HG03460 (cell line): ENCODE results near the gene GATM.

Source experiments
- ATAC-seq: cut with Tn5 transposase; IDR thresholded peaks from one replicate; pipeline ENCODE4 v1.9.1; 2021; ENCODE audit not compliant: unreplicated experiment

GATM gene

GRCh38 chr15:45378149-45378912 lies at the start of gene GATM:
Gene GATM (minus strand): TSS chr15:45378544. CDS start chr15:45378453, 91 bp downstream.
- ATAC-seq, result peak; percentile 88

GRCh38 chr15:45427085-45427484 lies 48.7 kb upstream of the GATM start:
- no peak for ATAC-seq

GRCh38 chr15:45425135-45425534 lies 46.8 kb upstream of the GATM start:
- no peak for ATAC-seq

- no peak for ATAC-seq
Observed at GRCh38 chr15:45424429-45424828, 46.1 kb upstream of the GATM start.

GRCh38 chr15:45417303-45417950 lies 39.1 kb upstream of the GATM start:
- no peak for ATAC-seq

- no peak for ATAC-seq
Observed at GRCh38 chr15:45414215-45414885, 36.0 kb upstream of the GATM start.

DNA sequence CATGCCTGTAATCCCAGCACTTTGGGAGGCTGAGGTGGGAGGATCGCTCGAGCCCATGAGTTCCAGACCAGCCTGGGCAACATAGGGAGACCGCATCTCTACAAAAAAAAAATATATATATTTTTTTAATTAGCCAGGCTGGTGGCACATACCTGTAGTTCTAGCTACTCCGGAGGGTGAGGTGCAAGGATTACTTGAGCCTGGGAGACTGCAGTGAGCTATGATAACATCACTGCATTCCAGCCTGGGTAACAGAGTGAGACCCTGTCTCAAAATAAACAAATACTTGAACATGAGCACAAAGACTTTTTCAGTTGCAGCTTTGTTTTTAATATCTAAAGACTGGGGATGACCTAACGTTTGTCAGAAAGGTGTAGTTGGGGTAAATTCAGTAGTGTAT lies 31.3 kb upstream of the GATM start:
- no peak for ATAC-seq

DNA sequence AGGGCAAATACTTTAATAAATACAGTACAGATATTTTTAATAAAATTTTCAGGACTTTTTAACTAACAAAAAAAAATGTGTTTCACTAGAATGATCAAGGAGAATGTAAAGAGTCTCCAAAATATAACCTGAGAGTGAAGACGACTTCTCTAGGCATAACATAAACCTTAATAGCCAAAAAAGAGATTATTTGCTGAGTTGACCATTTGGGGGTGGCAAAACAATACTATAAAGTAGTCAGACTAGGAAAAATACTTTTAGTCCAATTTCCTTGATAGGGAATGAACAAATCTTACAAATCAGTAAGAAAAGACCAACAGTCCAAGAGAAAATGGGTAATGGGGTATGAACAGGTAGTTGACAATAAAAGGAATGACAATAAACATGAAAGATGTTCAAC lies 29.4 kb upstream of the GATM start:
- ATAC-seq, result no peak

GRCh38 chr15:45402955-45403877 lies 24.9 kb upstream of the GATM start:
- peak; percentile 33 for ATAC-seq

GRCh38 chr15:45402162-45402954 lies 24.0 kb upstream of the GATM start:
- peak; percentile 84 for ATAC-seq

- ATAC-seq, result peak; percentile 0
Observed at GRCh38 chr15:45401665-45402161, 23.4 kb upstream of the GATM start.

DNA sequence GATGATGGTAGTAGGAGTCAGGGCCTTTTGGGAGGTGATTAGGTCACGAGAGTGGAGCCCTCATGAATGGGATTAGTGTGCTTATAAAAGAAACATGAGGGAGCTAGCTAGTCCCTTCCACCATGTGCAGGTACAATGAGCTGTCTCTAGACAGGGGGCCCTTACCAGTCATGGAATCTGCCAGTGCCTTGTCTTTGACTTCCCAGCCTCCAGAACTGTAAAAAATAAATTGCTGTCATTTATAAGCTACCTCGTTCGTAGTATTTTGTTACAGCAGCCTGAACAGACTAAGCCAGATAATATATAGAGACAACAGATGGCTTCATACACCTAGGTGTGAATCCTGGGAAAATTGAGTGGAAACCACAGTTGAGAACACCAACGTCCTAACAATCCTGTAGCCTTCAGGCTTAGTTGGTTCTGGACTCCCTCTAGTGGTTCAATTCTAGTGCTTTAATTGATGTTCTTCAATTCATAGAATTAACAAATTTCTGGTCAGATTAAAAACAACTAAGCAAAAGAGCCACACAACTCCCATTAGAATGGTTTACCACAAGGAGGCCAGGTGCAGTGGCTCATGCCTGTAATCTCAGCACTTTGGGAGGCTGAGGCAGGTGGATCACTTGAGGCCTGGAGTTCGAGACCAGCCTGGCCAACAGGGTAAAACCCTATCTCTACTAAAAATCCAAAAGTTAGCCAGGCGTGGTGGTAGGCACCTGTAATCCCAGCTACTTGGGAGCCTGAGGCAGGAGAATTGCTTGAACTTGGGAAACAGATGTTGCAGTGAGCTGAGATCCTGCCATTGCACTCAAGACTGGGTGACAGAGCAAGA lies 21.3 kb upstream of the GATM start:
- ATAC-seq, result no peak

DNA sequence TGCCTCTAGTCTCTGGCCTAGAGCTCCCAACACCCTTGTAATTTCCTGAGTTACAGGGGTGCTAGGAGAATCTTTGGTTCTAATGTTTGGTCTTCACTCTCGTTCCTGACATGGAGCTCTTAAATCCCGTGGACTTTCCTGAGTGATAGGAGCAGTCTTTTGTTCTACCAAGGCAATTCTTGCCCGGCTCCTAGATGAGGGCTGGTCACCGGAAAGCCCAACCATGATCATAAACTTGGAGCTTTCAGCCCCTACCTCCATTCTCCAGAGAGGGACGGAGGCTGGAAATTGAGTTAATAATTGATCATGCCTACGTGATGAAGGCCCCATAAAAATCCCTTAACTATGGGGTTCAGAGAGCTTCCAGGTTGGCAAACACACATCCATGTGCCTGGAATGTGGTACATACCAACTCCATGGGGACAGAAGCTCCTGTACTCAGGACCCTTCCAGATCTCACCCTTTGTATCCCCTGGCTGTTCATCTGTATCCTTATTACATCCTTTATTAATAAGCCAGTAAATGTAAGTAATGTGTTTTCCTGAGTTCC lies 18.8 kb upstream of the GATM start:
- no peak for ATAC-seq

- ATAC-seq, result no peak
Observed at GRCh38 chr15:45395943-45396342, 17.6 kb upstream of the GATM start.

DNA sequence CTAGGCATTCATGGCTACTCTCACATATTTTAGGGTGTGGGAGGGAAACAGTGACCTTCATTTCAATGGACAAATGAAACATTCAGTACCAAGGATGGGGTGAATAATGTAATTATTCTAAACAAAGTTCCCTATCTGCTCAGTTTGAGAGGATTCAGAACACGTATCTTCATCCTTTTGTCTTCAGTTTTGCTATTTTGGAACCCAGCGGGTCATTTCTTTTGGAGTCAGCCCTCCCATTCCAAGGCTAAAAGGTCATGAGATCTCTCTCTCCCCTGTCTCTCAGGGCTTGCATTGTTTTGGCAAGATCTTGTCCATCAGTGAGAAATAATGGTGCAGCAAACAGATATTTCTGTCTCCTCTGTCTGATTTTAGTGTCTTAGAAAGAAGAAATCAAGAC lies 16.3 kb upstream of the GATM start:
- ATAC-seq, result no peak

GRCh38 chr15:45393851-45394250 lies 15.5 kb upstream of the GATM start:
- ATAC-seq, result no peak

DNA sequence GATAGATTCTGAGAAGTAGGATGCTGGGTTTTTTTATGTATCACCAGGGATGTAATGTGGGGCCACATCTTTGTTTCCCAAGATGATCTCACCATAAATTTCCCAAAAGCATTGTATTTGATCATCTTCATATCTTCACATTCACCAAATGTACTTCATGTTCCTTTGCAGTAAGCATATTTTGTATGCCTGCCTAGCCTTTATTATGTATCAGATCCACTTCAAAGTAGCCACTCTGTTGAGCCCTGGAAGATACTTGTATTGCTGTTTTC lies 14.2 kb upstream of the GATM start:
- ATAC-seq, result no peak

DNA sequence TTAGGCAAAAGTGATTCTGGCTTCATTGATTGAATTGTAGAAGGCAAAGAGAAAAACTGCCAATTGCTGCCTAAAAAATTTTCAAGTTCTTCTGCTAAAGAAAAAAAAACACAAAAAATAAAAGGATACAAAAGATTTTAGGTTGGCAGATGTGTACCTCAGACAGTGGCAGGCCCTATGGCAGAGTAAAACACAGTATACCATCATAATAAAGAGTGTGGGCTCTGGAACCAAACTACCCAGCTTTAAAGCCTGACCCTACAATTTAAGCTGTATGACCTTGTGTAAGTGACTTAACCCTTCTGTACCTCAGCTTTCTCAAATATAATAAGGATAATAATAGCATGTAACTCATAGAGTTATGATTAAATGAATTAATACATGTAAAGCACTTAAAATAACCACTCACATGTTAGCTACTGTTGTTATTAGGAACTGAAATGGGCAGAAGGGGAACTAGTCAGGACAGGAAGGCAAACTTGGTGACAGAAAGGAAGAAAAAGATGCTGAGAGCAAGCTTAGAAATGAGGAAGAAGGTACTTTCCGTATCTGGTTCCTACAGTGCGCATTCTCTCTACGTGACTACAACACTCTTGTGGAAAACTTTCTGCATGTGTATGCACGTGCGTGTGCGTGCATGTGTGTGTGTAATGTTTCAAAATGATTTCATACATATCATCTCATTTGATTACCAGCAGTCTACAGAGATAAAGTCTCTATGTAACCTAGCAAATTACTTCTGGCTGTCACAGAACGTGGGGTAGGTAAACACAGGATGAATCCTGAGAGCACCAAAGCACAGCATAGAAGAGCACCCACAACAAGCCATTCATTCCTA lies 13.6 kb upstream of the GATM start:
- peak; percentile 94 for ATAC-seq
